Measurements from ENCODE around the gene ZNF892. TPM values are rescaled to one million over a fixed set of nuclear protein-coding genes. Genes with fewer than 3 reads are reported as not detected.
A peak's percentile ranks its signal among the peaks of the same experiment; 100 is the strongest.
"Not testable (repeated sequence)": the region's sequence is repeated elsewhere in the genome, so short reads cannot be mapped to it uniquely, and the experiment has no call there.

Gene ZNF892
- total RNA-seq (2014; rRNA removed; shearing (Covaris generic)): 2.5 and 2.6 TPM in 2 replicates

GRCh38 chr2:95207111-95207961 is at the start of gene ZNF892:
TSS of gene ZNF892 (plus strand) at chr2:95207521. CDS start at chr2:95207816, 295 bp downstream.
- DNase-seq (ENCODE audit: low spot score): peak; percentile 93
- in situ Hi-C loops (cut with HindIII; ENCODE audit: low sequenced_read_pairs): no loop called here

DNA sequence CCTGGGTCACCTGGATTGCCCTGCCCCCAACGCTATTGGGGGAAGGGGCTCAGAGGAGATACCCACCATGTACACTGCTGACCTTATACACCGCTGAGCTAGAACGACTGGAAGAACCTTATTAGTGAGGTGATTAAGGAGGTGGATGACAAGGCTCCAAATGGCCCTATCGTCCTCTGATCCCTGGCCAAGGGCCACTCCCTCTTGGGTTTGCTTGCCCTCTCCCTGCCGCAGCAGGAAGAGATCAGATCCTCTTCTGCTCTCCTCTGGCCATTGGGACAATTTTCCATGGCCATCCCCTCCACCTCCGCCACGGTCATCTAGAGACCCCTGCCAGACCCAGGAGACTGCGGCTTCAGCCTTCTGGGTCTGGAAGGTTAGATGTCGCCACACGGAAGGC is 48.9 kb upstream of the ZNF892 start:
- in situ Hi-C loops (cut with HindIII; ENCODE audit: low sequenced_read_pairs): no loop called here
- DNase-seq (ENCODE audit: low spot score): peak; percentile 7

DNA sequence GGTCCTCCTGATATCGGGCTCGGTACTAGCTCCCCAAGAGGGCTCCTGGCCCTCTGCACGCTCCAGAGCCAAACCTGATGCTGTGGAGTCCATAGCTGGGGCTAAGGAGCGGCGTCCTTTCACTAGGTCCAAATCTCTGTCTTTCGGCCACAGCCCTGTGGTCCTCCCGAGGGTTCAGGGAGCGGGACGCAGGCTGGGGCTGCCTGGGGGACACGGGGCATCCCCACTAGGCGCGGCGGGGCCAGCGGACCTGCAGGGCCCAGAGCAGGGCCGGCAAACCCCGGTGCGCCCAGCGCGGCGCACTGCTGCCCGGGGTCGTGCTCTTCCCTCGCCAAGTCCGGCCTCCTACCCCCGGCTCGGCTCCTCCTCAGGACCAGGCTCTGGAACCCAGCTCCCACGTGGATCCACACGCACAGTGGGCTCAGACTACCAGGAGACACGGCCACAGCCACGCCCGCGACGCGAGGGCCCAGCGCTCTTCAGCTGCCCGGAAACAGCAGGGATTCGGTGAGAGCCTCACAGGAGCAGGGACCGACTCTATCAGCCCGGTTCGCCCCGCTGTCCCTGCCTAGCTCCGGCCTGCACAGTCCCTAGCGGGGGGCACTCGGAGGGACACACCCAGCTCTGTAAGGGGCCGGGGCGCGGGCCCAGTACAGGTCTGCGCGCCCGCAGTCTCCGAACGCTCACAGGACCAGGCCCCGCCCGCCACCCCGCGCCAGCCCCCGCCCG is 48.3 kb upstream of the ZNF892 start:
- DNase-seq (ENCODE audit: low spot score): peak; percentile 63
- in situ Hi-C loops (cut with HindIII; ENCODE audit: low sequenced_read_pairs): no loop called here

- in situ Hi-C loops (cut with HindIII; ENCODE audit: low sequenced_read_pairs): no loop called here
- peak; percentile 79 for DNase-seq (ENCODE audit: low spot score)
Measured at GRCh38 chr2:95159690-95160449, 47.5 kb upstream of the ZNF892 start, which contains the start of gene ZNF514. TSS of gene ZNF514 (minus strand) at chr2:95159848. CDS start at chr2:95153253, 6,595 bp downstream.

- in situ Hi-C loops (cut with HindIII; ENCODE audit: low sequenced_read_pairs): no loop called here
- no peak for DNase-seq (ENCODE audit: low spot score)
Measured at GRCh38 chr2:95165030-95165370, 42.3 kb upstream of the ZNF892 start.

- peak; percentile 97 for DNase-seq (ENCODE audit: low spot score)
- in situ Hi-C loops (cut with HindIII; ENCODE audit: low sequenced_read_pairs): no loop called here
Measured at GRCh38 chr2:95165371-95166064, 41.8 kb upstream of the ZNF892 start, which contains the start of gene ZNF2. TSS of gene ZNF2 (plus strand) at chr2:95165809. CDS start at chr2:95176227, 10,418 bp downstream.

DNA sequence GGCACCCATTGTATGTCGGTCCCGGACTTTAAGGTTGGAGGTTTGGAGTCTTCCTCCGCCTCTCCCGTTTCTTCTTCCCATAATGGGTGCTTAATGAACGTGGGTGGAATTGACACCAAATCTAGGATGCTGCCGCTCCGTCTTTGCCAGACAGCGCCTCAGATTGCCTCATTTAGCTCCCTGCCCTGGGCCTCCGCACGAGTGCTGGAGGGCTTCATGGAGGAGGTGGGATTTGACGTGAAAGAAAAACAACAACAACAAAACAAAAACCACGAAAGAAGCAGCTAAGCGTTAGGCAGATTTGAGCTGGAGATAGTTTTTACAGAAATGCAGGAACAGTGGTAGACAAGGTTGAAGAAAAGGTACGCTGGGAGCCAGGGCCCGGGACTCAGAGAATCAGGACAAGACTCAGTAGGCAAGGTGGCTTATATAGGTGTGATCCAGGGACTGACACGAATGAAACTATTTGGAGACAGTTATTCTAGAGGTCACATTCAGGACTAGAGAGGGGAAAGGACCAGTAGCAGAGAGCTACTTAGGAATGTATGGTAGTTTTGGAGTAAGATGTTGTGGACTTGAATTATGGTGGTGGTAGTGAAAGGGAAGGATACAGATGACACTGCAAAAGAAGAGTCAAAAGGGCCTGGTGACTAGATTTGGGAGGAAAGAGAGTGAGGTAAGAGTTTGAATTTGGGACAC is 41.1 kb upstream of the ZNF892 start:
- DNase-seq (ENCODE audit: low spot score): no peak

GRCh38 chr2:95171902-95172301 is 35.4 kb upstream of the ZNF892 start:
- no peak for DNase-seq (ENCODE audit: low spot score)
- in situ Hi-C loops (cut with HindIII; ENCODE audit: low sequenced_read_pairs): no loop called here

More for the DNA sequence above, 41.1 kb upstream of the ZNF892 start:
- in situ Hi-C loops (cut with HindIII; ENCODE audit: low sequenced_read_pairs): no loop called here

DNA sequence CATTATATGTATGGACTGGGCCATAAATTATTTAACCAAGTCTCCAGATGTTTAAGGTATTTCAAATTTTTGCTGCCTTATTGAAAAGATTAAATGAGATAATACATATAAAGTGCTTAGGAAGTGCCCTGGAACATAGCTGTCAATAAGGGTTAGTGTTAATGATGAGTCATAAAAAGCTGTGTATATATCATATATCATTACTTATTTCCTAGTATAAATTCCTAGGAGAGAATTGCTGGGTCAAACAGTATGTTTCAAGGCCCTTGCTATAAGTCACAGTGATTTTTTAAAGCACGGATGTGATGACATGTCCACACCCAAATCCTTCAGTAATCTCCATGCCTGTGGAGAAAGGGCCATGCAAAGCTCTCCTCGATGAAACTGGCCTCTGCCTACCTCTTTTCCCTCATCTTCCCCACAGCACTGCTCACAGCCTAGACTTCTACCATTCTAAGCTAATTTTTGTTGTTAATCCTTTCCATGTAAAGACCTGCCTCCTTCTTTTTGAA is 33.2 kb upstream of the ZNF892 start:
- DNase-seq (ENCODE audit: low spot score): no peak
- in situ Hi-C loops (cut with HindIII; ENCODE audit: low sequenced_read_pairs): no loop called here

- in situ Hi-C loops (cut with HindIII; ENCODE audit: low sequenced_read_pairs): no loop called here
- DNase-seq (ENCODE audit: low spot score): no peak
Measured at GRCh38 chr2:95179451-95179850, 27.9 kb upstream of the ZNF892 start.

DNA sequence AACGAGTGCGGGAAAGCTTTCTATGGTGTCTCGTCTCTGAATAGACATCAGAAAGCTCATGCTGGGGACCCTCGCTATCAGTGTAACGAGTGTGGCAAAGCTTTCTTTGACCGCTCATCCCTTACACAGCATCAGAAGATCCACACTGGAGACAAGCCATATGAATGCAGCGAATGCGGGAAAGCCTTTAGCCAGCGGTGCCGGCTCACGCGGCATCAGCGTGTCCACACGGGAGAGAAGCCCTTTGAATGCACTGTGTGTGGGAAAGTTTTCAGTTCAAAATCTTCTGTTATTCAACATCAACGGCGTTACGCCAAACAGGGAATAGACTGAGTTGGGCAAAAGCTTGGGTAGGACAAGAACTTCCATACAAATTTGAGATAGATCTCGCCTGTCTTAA is 25.5 kb upstream of the ZNF892 start:
- in situ Hi-C loops (cut with HindIII; ENCODE audit: low sequenced_read_pairs): no loop called here
- no peak for DNase-seq (ENCODE audit: low spot score)

GRCh38 chr2:95185197-95185596 is 22.1 kb upstream of the ZNF892 start:
- no peak for DNase-seq (ENCODE audit: low spot score)
- in situ Hi-C loops (cut with HindIII; ENCODE audit: low sequenced_read_pairs): no loop called here

DNA sequence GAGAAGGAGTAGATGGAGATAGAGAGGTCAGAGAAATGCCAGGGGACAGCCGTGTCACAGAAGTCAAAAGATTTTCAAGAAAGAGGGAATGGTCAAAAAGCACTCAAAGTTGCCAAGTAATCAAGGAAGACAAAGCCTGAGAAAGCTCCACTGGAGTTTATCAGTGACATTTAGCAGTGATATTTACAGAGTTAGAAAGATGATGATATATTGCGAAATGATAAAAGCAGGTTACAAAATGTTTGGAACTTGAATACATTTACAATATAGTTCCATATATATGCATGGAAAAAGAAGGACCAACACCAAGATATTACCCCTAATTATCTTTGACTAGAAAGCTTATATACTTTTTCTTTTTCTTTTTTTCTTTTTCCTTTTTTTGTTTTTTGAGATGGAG is 21.3 kb upstream of the ZNF892 start:
- in situ Hi-C loops (cut with HindIII; ENCODE audit: low sequenced_read_pairs): no loop called here
- DNase-seq (ENCODE audit: low spot score): no peak

- peak; percentile 57 for DNase-seq (ENCODE audit: low spot score)
- in situ Hi-C loops (cut with HindIII; ENCODE audit: low sequenced_read_pairs): not testable (repeated sequence)
Measured at GRCh38 chr2:95192956-95193355, 14.4 kb upstream of the ZNF892 start.

DNA sequence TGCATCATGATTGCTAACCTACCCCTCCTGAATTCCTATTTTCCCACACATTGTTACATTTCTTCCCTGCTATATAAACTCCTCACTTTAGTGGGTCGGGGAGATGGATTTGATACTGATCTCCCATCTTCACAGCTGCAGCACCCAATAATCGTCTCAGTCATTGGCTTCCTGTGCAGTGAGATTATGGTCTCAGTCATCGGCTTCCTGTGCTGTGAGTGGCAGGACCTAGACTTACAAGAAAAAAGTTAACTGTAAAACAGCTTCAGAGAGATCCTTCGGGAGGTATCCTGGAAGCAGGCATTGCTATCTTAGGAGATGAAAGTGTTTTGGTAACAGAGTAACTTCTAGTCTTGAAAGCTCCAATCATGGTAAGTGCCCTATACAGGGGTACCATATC is 3.4 kb upstream of the ZNF892 start:
- in situ Hi-C loops (cut with HindIII; ENCODE audit: low sequenced_read_pairs): no loop called here
- DNase-seq (ENCODE audit: low spot score): no peak

DNA sequence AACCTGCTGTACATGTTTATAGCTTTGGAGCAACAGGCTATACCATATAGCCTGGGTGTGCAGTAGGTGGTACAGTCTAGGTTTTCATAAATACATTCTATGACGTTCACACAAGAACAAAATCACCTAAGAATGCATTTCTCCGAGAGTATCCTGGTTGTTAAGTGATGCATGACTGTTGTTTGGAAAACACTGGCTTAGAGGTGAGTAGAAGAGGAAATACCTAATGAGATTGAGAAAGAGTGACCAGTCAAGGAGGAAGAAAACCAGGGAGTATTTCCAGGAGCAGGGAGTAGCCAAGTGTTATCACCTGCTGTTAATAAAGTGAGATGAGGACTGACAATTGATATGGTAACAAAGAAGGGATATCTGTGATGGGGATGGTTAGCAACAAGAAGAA is 2.9 kb upstream of the ZNF892 start:
- DNase-seq (ENCODE audit: low spot score): no peak
- in situ Hi-C loops (cut with HindIII; ENCODE audit: low sequenced_read_pairs): no loop called here

GRCh38 chr2:95206096-95206495 is 1.2 kb upstream of the ZNF892 start:
- in situ Hi-C loops (cut with HindIII; ENCODE audit: low sequenced_read_pairs): no loop called here
- peak; percentile 3 for DNase-seq (ENCODE audit: low spot score)

- DNase-seq (ENCODE audit: low spot score): no peak
- in situ Hi-C loops (cut with HindIII; ENCODE audit: low sequenced_read_pairs): no loop called here
Measured at GRCh38 chr2:95208106-95208505, 785 bp downstream of the ZNF892 start.

Measured in G401 (cell line).